ENCODE results near the gene TBX1.
"Not testable (repeated sequence)": the region's sequence is repeated elsewhere in the genome, so short reads cannot be mapped to it uniquely, and the experiment has no call there.

TBX1 gene

DNA sequence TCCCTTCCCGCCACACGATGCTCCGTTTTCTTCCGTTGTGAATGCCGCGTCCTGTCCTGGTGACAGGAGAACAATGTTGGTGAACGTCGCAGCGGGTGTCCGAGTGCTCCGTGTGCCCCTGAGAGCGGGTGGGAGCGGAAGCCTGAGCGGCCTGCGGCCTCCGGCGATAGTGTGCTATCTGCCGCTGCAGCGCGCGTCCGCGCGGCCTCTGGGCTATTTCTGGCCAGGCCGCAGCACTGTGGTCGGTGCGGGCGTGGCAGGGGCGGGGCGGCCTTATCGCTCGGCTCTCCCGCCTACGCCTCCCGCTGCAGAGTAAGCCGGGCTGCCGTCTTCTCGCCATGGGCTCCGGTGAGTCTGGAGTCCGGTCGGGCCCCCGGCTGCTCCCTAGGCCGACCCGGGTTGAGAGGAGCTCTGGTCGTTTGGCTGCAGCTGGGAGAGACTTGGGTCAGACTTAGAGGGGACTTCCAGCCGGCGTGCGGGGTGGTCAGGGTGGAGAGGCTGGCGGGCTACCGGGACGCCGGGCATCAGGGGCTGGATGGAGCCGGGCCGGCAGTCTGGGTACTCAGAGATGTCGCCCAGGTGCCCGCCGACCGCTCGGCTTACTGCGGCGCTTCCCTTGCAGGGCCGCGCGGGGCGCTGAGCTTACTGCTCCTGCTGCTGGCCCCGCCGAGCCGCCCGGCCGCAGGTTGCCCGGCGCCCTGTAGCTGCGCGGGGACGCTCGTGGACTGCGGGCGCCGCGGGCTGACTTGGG is 37.2 kb upstream of the TBX1 start, which contains the start of gene GP1BB:
Gene GP1BB, plus strand, starts transcription at position 308 of the 751 bp plus-strand sequence. Its CDS starts 31 bp downstream, at position 339.
- DNase-seq (ENCODE audit: low spot score): no peak

DNA sequence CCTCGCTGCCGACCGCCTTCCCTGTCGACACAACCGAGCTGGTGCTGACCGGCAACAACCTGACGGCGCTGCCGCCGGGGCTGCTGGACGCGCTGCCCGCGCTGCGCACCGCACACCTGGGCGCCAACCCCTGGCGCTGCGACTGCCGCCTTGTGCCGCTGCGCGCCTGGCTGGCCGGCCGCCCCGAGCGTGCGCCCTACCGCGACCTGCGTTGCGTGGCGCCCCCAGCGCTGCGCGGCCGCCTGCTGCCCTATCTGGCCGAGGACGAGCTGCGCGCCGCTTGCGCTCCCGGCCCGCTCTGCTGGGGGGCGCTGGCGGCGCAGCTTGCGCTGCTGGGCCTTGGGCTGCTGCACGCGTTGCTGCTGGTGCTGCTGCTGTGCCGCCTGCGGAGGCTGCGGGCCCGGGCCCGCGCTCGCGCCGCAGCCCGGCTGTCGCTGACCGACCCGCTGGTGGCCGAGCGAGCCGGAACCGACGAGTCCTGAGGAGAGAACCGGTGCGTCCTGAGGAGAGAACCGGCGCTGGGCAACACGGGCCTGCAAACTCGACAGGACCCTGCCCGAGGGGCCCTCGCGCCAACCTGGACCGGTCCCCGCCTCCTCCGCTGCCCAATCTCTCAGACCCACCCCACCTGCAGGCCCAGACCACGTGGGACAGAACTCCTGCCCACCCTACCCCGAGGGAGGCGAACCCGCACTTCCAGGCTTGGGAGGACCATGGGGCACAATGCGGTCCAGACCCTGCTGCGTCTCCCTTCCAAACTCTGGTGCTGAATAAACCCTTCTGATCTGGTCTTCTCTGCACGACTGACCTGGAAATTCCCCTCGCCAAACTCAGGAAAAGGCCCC is 36.4 kb upstream of the TBX1 start:
- DNase-seq (ENCODE audit: low spot score): no peak

DNA sequence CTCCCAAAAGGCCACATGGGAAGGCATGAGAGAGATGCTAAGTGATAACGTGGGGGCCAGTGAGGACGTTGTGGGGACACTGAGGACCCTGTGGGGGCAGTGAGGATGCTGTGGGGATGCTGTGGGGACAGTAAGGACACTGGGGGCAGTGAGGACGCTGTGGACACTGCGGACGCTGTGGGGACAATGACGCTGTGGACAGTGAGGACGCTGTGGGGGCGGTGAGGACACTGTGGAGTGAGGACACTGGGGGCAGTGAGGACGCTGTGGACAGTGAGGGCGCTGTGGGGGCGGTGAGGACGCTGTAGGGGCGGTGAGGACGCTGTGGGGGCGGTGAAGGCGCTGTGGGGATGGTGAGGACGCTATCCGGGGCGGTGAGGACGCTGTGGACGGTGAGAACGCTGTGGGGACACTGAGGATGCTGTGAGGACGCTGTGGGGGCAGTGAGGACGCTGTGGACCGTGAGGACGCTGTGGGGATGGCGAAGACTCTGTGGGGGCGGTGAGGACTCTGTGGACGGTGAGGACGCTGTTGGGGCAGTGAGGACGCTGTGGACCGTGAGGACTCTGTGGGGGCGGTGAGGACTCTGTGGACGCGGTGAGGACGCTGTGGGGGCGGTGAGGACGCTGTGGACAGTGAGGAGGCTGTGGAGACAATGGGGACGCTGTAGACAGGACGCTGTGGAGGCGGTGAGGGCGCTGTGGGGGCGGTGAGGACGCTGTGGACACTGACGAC is 35.5 kb upstream of the TBX1 start:
- DNase-seq (ENCODE audit: low spot score): no peak

DNA sequence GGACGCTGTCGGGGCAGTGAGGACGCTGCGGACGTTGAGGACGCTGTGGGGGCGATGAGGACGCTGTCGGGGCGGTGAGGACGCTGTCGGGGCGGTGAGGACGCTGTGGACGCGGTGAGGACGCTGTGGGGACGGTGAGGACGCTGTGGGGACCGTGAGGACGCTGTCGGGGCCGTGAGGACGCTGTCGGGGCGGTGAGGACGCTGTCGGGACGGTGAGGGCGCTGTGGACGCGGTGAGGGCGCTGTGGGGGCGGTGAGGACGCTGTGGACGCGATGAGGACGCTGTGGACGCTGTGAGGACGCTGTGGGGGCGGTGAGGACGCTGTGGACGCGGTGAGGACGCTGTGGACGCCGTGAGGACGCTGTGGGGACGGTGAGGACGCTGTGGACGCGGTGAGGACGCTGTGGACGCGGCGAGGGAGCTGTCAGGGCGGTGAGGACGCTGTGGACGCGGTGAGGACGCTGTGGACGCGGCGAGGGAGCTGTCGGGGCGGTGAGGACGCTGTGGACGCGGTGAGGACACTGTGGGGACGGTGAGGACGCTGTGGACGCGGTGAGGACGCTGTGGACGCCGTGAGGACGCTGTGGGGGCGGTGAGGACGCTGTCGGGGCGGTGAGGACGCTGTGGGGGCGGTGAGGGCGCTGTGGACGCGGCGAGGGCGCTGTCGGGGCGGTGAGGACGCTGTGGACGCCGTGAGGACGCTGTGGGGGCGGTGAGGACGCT is 34.4 kb upstream of the TBX1 start:
- not testable (repeated sequence) for DNase-seq (ENCODE audit: low spot score)

DNA sequence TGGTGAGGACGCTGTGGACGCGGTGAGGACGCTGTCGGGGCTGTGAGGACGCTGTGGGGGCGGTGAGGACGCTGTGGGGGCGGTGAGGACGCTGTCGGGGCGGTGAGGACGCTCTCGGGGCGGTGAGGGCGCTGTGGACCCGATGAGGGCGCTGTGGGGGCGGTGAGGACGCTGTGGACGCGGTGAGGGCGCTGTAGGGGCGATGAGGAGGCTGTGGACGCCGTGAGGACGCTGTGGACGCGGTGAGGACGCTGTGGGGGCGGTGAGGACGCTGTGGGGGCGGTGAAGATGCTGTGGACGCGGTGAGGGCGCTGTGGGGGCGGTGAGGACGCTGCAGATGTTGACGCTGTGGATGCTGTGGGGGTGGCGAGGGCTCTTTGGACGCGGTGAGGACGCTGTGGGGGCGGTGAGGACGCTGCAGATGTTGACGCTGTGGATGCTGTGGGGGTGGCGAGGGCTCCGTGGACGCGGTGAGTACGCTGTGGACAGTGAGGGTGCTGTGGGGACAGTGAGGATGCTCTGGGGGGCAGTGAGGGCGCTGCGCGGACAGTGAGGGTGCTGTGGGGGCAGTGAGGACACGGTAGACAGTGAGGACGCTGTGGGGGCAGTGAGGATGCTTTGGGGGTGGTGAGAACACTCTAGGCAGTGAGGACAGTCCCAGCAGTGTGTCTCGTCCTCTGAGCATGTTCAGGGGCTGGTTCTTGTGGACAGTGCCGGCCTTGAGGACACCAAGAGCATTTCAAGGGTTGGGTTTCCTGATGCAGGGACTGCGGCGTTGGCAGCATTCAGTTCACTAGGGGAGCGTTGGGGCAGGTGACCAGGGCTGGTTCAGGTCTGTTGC is 33.0 kb upstream of the TBX1 start:
- no peak for DNase-seq (ENCODE audit: low spot score)

DNA sequence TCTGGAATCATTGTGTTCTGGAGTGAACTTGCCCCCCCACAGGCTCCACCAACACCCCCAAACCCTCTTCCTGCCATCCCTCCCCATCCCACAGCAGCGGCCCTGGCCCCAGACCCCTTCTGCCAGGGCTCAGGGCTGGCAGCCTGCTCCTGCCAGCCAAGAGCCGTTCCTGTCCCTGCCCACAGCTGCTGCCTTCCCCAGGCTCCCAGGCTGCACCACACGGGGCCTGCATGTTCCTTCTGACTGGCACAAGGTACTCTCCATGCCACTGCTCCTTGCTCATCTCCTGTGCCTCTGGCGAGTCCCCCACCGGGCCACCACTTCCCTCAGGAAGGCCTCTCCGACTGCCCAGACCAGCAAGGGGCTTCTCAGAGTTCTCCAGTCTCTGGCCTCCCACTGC is 32.3 kb upstream of the TBX1 start:
- no peak for DNase-seq (ENCODE audit: low spot score)

DNA sequence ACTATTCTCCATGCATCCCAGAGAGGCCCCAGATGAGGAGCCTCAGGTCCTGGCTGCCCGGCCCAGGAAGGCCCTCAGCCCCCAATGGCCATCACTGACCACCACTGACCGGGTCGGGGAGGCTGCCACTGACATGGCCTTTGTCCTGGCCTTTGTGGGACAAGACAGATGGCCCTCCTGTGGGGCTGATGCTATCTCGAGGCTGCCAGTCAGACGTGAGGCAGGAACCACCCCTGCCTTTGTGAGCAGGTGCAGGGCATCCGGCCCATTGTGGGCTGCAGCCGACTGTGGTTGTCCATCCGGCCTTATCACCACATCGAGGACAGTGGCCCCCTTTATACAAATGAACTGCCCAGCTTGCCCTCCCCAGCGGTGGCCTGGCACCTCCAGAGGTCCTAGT is 31.7 kb upstream of the TBX1 start:
- DNase-seq (ENCODE audit: low spot score): no peak

DNA sequence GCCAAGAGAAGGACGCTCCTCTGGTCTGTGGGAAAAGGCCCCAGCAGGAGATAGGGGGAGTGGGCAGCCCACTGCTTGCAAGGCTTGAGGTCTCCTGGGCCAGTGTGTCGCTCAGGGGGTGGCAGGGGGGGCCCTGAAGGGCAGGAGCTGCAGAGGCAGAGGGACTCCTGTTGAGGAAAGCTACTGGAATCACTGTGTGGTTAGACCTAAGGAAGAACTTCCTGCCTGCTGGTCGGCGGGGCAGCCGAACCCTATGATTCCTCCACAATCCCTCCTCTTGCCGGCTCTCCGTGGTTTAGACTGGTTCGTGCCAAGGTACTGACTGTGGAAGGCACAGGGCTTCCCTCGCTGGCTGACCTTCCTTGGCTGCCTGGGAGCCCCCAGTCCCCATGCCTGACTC is 31.1 kb upstream of the TBX1 start:
- DNase-seq (ENCODE audit: low spot score): no peak

DNA sequence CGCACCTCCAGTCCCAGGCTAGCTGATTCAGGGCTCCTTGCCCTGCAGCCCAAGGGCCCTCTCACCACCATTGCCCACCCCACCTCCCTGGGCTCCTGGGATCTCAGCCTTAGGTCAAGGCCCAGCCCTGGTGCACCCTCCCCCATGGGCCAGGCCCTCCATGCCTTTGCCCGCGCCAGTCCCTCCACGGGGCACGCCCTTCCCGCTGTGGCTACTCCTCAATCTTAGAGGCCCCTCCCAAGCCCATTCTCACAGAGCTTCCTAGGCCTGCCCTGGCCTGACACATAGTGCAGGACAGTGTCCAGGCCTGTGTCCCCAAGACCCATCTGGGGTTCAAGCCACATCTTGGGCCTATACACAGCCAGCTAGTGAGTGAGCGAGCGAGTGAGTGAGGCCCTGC is 30.4 kb upstream of the TBX1 start:
- no peak for DNase-seq (ENCODE audit: low spot score)

DNA sequence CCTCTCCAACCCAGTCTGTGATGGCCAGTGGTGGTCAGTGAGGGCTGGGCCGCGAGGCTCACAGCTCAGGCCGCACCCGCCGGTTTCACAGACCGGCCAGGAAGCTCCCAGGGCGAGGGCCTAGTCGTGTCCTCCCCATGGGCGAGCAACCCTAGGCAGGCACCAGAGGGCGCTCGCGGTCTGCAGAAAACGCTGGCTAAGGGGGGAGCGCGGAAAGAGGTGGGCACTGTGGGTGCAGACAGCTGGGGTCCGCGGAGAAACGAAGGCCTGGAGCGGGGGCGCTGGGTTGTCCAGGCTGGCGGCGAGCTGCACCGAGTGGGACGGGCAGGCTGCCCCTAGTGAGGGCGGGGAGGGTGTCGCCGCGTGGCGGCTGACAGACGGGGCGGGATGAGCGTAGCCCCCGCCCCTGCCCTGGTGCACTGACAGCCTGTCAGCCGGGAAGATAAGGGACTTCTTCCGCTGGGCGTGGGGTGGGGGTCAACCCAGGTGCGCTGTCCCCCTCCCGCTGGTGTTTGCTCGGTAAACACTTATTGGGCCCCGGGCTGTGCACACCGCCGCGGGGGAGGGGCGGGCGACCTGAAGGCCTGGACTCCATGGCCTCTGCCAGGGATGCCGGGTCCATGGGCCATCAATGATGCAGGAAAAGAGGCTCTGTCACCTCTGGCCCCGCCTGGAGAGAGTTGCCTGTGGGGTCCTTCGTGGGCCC is 29.8 kb upstream of the TBX1 start:
- peak; percentile 94 for DNase-seq (ENCODE audit: low spot score)

DNA sequence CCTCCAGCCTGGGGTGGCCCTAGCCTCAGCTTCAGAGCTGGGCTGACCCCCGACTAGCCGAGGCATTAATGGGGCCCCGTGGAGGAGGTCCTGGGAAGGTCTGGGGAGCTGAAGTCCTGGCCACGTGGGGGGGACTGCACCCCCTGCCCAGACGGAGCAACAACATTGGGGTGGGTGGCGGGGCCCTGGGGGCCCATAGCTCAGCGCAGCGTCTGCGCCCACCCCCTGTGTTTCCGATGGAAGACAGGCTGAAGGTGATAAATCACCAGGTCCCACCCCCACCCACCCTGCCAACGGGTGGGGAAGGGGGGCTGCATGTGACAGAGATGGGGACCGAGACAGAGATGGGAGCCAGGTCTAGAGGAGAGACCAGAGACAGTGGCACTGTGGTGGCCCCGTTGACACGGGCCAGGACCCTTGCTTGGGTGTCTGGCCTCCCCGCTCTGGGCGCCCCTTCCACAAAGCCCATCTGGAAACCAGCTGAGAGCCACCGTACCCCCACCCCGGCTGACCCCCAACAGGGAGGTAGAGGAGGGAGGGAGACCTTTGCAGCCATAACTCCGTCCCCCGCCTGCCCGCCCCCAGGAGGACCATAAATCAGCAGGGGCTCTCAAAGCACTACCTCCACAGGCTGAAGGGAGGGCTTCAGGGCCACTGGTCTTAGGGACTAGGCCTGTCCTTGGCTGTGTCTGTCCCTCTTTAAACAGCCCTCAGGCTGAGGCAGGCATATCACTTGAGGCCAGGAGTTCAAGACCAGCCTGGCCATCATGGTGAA is 29.0 kb upstream of the TBX1 start:
- no peak for DNase-seq (ENCODE audit: low spot score)

DNA sequence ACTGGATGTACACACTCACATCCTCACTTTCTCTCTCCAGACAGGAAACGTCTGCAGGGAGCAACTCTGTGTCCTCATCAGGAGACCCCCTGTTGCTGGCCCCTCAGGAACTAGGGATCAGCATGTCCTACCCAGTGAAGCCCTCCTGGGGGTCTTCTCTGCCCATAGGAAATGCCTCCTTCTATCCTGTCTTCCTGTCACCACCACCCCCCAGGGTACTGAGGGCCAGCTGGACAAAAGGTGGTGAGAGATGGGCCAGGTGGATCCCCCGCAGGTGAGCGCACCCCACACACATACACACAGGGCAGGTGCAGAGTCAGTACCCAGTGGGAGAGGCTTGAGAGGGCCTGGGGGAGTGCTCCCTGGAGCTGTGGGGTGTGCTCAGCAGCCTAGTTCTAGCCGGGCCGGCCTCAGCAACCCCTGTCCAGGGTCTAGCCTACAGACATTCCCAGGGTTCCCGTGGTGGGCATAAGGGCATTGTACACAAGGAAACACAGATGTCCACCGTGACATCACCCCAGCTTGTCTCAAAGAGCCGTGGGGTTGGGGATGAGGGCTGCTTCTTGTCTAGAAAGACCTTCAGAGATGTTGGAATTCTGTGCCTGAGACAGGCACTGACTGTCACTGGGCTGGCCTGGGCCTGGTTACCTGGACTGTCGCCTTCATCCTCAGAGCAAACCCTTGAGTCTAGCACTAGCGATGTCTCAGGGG is 28.0 kb upstream of the TBX1 start:
- no peak for DNase-seq (ENCODE audit: low spot score)

DNA sequence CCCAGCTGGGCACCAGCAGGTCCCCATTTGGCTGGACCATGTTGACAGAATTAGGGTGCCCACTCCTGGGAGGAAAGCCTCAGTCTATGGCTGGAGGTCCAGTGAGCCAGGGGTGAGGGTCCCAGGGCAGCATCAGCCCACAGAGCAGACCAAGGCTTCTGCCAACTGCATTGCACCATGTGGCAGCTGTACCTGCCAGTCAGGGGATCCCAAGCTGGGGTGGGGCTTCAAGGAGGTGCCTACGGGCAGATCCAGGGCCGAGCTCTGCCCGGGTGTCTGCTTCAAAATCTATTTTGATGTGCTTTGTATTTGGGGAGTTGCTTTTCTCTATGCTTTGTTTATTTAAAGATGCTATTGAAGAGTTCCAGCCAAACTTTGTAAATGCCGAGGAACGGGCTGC is 26.8 kb upstream of the TBX1 start:
- DNase-seq (ENCODE audit: low spot score): no peak

DNA sequence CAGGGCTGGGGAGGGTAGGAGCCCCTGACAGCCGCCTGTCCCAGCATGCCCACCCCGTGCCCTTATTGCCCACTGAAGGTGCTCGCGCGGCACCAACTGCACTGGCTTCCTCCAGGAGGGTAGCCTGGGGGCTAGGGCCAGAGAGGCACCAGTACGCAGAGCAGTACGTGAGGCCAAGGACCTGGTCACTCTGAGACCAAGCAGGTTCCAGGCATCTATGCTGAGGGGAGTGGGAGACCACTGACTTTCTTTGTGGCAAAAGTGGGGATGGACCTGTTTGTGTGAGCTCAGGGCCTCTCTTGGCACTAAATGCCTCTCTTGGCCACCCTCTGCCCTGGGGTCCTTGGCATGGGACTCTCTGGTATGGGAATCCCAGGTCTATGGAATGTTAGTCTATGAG is 26.4 kb upstream of the TBX1 start:
- DNase-seq (ENCODE audit: low spot score): no peak

DNA sequence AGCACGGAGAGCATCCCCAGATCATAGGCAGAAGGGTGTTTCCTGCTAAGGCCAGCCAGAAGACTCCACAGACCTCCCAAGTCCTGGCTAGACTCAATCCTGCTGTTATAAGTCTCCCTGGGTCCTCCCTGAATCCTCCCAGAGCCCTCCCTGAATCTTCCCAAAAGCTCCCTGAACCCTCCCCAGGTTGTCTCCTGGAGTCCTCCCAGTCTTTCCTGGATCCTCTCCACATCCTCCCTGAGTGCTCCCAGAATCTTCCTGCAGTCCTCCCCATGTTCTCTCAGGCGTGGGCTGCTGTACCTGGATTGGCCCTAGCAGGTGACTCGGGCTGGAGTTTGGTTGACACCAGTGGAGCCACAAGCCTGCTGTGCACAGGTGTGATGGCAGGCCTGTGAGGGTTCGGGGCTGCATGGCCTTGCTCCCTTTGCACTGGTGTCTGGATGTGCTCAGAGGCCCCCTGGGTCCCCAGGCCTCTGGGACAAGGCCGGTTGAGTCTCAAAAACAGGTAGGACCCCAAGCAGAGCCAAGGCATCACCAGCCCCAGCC is 25.7 kb upstream of the TBX1 start:
- no peak for DNase-seq (ENCODE audit: low spot score)

DNA sequence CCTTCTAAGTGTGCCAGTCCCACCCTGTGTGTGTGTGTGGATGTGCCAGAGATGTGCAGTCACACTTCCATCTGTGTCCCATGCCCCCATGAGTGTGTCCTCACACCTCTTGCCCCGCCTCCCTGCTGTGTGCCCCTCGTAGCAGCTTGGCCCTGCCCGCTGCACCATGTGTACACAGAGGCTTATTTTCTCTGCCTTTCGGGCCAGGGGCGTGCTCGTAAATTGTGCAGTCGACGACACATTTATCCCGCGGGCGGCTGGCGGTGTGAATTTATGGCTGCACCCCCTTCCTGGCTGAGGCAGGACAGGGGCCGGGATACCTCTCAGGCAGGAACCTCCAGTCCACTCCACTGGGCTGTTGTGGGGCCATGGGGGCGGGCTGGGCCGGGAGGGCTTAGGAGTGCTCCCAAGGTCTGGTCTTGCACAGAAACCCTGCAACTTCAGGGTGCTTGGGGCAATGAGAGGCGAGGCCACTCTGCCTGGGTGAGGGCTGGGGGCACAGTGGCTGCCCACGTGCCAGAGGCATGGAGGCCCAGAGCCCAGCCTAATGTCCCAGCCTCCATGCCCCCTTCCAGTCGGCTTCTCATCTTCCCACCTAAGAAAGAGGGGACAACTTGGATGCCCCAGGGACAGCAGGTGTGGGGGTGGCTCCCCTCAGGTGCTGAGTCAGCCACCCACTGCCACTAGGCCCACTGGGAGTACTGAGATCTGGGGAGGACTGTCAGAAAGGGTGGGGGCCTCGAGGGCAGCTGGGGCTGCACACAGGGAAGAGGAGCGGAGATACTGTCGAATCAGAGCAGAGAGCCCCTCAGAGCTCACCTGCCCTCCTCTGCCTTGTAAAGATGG is 24.7 kb upstream of the TBX1 start:
- DNase-seq (ENCODE audit: low spot score): no peak

DNA sequence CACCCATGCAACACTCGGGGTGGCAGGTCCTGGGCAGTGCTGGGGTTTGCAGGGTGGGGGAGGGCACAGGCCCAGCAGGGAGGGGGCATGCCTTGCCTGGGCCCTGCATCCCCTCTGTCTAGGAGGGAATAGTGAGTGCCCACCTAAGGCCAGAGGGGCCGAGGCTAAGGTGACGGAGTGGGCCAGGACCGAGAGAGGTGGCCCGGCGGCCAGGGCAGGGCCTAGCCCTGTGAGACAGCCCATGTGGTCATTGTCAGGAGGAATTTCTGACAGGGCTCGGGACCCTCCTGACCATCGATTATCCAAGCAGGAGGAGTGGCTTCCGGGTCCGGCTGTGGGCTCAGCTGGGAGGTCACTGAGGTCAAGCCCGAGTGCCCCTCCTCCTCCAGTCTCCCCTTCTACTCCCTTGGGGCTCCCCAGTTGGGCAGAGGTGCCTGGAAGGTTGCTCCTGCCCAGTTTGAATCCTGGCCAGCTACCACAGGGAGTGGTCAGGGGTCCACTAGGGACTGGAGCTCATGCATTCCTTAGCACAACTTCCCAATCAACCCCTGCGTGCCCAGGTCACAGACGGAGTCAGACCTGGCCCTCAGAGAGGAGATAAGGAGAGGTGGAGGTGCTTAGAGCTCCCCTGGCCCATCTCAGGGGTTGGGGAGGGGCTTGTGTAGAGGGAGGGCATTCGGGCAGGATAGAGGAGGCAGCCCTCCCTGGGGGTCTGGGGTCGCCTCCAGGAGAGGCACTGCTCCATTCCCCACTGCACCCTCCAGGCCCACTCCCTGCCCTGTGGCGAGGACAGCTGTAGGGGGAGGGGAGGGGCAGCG is 22.5 kb upstream of the TBX1 start:
- DNase-seq (ENCODE audit: low spot score): no peak

Data from left forelimb (tissue), 1 donor.